ENCODE results near the gene TMEM9.

DNA sequence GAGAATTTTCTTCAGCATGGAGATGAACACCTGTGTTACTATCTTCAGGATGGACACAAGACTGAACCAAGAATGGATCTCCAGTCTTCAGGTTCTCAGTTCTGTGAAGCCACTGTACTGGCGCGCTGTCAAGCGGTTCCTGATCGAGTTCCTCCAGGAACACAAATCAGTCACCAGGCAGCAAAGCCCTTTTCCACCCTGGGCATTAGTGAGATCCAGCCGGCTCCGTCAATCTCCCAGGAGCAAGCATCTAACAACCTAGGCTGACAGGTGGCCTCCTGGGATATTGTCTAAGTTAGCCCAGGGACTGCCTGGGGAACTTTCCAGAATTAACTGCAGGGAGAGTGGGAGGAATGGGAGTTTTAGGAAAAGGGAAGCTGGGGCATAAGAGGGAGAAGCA lies 26.6 kb upstream of the TMEM9 start:
- TF ChIP-seq POLR2A (IDR thresholded peaks at IDR 0.05; ENCODE audit: low read length) (no peak), GATA1 (IDR thresholded peaks at IDR 0.05; ENCODE audit: low read depth, low read length) (no peak)
